Mammary microvascular endothelial cell (primary cell): Measurements from ENCODE around the gene XAF1. TPM values are rescaled to one million over a fixed set of nuclear protein-coding genes. Genes with fewer than 3 reads are reported as not detected.

Experiments
- total RNA-seq: library from RNA; depleted of rRNA; stranded (reverse); fragments of >200 nt; gene quantifications from 2 replicates; pipeline ENCODE4 v1.2.3, GENCODE V29; 2015

Gene XAF1, protein sequence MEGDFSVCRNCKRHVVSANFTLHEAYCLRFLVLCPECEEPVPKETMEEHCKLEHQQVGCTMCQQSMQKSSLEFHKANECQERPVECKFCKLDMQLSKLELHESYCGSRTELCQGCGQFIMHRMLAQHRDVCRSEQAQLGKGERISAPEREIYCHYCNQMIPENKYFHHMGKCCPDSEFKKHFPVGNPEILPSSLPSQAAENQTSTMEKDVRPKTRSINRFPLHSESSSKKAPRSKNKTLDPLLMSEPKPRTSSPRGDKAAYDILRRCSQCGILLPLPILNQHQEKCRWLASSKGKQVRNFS
- 51.2 and 51.8 TPM in 2 replicates for total RNA-seq

DNA sequence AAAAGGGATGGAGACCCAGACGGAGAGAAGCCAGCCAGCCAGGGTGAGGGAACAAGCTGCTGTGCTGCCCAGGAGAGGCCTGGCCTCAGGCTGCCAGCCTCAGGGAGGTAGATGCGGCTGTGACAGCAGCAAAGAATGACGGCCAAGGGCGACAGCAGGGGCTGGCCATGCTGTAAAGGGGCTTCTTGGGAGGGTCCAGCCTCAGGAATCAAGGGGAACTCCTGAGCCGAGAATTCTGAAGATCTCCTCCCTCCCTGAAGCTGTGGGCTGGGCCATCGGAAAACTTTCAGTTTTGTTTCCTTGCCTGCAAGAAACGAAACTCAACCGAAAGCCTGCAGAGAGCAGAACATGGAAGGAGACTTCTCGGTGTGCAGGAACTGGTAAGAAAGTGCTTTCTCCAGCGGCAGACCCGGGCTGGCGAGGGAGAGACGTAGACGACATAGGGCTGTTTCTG is at the start of gene XAF1:
Gene XAF1 (plus strand): TSS at position 316 of the 454 bp plus-strand sequence. CDS start 33 bp downstream, at position 349.

DNA sequence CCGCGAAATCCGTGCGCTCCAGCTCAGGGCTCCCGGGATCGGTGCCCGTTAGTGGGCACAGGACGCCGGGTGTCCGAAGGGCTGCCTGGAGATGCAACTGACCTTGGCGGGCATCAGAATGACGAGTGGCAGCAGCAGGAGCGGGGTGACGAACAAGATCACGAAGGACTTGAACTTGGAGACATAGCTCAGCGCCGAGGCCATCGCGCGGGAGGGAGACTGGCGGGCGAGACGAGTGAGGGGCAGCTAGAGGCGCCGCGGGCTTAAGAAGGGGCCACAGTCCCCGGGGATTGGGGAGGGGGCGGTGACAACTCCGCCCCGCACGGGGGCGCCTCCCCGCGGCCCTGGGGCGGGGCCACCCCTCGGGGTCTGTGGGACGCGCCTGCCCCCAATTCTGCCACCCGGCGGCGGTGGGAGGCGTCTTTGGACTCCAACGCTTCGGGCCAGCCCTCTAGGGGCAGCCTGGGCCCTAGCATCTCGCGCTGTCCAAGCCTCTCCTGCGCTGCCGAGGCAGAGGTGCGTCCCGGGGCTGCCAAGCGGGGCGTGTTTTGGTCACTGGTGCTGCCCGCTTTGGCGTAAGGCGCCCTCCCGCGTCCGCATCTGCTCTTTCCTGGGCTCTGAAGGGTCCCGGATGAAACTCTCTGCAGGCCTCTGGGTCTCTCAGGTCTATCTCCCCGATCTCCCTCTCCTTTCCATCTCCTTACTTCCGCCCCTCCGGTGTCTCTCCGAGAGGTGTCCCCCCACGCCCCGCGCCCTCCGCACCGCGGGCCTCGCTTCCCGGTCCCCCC is 42.5 kb upstream of the XAF1 start, which contains the start of gene SLC13A5:
Gene SLC13A5 (minus strand): TSS at position 240 of the 788 bp plus-strand sequence. CDS start 36 bp downstream, at position 204.

DNA sequence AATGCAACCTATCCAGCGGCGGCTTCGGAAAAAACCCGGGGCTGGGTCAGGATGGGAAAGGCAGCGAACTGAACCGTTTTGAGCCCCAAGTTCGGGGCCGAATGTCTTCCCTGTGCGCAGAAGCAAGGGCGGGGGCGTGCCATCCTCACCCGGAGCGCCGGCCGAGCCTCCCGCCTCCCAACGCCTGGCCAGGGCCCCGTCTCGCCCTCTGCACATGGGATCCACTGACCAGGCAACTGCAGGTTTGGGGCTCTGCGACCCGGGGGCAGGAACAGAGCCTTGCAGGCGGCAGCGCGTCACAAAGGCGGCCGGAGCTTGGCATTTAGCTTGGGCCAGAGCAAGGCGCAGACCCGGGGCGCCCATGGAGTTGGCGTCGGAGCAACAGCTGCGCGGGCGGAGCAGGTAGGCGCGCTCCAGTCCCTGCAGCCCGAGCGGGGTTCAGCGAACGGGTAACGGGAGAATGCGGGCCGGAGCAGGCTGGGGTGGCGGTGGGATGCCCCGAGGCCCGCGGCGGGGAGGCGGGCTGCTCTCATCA is 20.1 kb downstream of the XAF1 start, which contains the start of gene FBXO39:
Gene FBXO39 (plus strand): TSS at position 345 of the 535 bp plus-strand sequence. CDS start 3,654 bp downstream, outside the sequence.

Other genes starting within 250 kb of the XAF1 start
- 0.20 and 0.39 TPM in 2 replicates for gene PITPNM3, start 199.5 kb upstream of the XAF1 start, total RNA-seq
- 6.2 and 7.1 TPM in 2 replicates for gene KIAA0753, start 115.3 kb upstream of the XAF1 start, total RNA-seq
- 181 and 218 TPM in 2 replicates for gene TXNDC17, start 115.0 kb upstream of the XAF1 start, total RNA-seq
- gene MED31, start 104.4 kb upstream of the XAF1 start, total RNA-seq = 16.7 and 17.8 TPM in 2 replicates
- 0.07 and 0.59 TPM in 2 replicates for gene C17orf100, start 104.3 kb upstream of the XAF1 start, total RNA-seq
- not detected in 2 replicates for gene SLC13A5, start 42.7 kb upstream of the XAF1 start, total RNA-seq
- gene FBXO39, start 20.2 kb downstream of the XAF1 start, total RNA-seq = not detected in 2 replicates
- gene TEKT1, start 75.7 kb downstream of the XAF1 start, total RNA-seq = not detected in 2 replicates
- gene ALOX12, start 240.0 kb downstream of the XAF1 start, total RNA-seq = not detected in 2 replicates